NCI-H1436 treated with DMSO at 0.1 percent for 48 hours (cell line): ENCODE results near the gene SNX27.
"Not testable (repeated sequence)": the region's sequence is repeated elsewhere in the genome, so short reads cannot be mapped to it uniquely, and the experiment has no call there.

Experiments
- DNase-seq: peaks from one replicate; lab custom pipeline; 2025; lab: John Stamatoyannopoulos, UW

Gene SNX27

GRCh38 chr1:151641229-151641628, 29.4 kb downstream of the SNX27 start:
- DNase-seq: no peak

DNA sequence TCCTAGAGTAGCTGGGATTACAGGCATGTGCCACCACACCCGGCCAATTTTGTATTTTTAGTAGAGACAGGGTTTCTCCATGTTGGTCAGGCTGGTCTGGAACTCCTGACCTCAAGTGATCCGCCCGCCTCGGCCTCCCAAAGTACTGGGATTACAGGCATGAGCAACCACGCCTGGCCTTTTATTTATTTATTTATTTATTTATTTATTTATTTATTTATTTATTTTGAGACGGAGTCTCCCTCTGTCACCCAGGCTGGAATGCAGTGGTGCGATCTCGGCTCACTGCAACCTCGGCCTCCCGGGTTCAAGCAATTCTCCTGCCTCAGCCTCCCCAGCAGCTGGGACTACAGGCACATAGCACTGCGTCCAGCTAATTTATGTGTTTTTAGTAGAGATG, 31.2 kb downstream of the SNX27 start:
- DNase-seq: not testable (repeated sequence)

GRCh38 chr1:151644001-151644400, 32.2 kb downstream of the SNX27 start:
- DNase-seq: no peak

DNA sequence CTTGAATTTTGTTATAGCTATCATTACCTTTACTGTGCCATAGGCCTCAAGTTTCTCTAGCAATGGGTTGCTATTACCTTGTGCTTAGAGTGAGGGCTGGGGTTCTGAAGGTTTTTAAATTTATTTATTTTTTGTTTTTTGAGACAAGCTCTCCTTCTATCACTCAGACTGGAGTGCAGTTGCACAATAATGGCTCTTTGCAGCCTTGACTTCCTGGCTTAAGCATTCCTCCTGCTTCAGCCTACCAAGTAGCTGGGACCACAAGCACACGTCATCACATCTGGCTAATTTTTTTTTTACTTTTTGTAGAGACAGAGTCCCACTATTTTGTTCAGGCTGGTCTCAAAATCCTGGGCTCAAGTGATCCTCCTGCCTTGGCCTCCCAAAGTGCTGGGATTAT, 41.5 kb downstream of the SNX27 start:
- DNase-seq: no peak

DNA sequence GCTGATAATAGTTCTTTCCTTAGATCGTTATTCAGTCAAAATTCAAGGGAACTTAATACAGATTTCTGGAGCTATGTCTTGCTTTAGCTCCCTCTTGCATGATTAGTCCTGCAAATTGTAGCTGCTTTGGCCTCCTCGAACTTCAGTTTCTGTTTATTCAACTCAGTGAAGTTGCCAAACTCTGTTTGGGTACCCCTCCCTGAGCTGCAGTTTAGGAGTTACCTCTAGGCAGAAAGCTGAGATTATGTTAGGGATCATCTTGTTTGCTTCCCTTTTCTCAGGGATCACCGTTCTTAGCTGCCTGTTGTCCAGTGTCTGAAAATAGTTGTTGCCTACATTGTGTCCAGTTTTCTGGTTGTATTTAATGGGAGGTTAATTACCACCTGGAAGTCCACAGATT, 43.5 kb downstream of the SNX27 start:
- no peak for DNase-seq

GRCh38 chr1:151661751-151662150, 49.9 kb downstream of the SNX27 start:
- no peak for DNase-seq

GRCh38 chr1:151668090-151668489, 56.2 kb downstream of the SNX27 start:
- DNase-seq: no peak

GRCh38 chr1:151670036-151670675, 58.3 kb downstream of the SNX27 start:
- not testable (repeated sequence) for DNase-seq

DNA sequence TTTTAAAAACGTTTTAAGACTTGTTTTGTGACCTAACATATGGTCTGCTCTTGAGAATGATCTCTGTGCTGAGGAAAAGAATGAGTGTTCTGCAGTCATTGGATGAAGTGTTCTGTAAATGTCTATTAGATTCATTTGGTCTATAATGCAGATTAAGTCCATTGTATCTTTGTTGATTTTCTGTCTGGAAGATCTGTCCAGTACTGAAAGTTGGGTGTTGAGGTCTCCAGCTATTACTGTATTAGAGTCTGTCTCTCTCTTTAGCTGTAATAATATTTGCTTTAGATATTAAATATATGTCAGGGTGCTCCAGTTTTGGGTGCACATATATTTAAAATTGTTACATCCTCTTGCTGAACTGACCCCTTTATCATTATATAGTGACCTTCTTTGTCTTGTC, 61.6 kb downstream of the SNX27 start:
- no peak for DNase-seq

GRCh38 chr1:151680391-151680790, 68.5 kb downstream of the SNX27 start:
- DNase-seq: no peak

GRCh38 chr1:151680826-151681225, 69.0 kb downstream of the SNX27 start:
- no peak for DNase-seq

GRCh38 chr1:151681923-151682322, 70.1 kb downstream of the SNX27 start:
- no peak for DNase-seq

DNA sequence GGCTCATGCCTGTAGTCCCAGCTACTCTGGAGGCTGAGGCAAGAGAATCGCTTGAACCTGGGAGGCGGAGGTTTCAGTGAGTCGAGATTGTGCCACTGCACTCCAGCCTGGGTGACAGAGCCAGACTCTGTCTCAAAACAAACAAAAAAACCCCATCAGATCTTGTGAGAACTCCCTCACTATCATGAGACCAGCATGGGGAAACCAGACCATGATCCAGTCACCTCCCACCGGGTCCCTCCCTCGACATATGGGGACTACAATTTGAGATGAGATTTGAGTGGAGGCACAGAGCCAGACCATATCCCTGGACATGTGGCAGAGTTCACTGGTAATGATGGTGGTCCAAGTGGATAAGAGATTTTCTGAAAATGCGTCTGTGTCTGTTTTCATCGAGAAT, 71.1 kb downstream of the SNX27 start:
- DNase-seq: not testable (repeated sequence)

- DNase-seq: no peak
Measured at GRCh38 chr1:151684128-151684527, 72.3 kb downstream of the SNX27 start.

DNA sequence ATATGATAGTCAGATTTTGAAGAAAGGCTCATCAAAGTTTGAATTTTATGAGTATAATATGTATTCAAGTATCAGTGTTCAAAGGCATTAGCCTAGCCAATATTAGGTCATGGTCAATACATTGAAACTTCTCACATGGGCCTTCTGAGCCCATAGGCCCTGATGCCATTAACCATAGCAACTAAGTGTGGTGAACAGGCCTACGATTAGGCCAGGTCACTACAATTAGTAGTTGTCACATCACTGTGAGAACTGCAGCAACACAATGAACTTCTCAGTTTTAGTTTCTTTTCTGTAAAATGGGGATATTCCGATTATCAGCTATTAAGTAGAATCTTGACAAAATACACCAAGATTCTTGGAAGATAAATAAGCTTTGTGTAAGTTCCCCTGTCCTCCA, 74.7 kb downstream of the SNX27 start:
- DNase-seq: no peak

DNA sequence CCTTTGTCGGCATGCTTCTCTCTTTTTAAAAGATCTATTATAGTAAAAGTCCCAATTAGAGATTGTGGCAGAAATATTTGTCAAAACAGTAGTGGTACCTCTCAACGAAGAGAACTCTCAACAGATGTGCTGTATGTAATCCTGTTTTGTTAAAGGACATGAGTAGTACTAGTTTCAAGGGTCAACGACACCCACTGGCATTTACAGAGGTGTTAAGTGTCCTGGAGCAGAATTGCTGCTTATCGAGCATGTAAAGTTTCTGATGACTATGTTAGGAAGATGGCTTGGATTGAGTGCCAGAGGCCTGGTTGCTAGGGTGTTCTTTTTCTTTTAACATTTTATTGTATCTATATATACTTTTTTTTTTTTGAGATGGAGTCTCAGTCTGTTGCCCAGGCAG, 77.6 kb downstream of the SNX27 start:
- DNase-seq: no peak

DNA sequence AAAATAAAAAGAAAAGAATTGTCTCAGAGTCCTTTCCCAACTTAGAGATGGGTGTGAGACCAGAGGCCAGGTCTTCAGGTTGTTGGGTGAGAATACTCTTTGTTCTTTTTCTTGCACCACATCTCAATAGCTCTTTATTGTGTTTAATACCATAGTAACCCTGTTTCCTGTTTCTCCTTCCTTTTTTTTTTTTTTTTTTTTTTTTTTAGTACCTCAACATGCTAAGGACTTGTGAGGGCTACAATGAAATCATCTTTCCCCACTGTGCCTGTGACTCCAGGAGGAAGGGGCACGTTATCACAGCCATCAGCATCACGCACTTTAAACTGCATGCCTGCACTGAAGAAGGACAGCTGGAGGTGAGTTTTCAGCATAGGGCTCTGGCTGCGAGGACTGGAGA, 80.4 kb downstream of the SNX27 start:
- no peak for DNase-seq

- DNase-seq: no peak
Measured at GRCh38 chr1:151693057-151693651, 81.3 kb downstream of the SNX27 start.

DNA sequence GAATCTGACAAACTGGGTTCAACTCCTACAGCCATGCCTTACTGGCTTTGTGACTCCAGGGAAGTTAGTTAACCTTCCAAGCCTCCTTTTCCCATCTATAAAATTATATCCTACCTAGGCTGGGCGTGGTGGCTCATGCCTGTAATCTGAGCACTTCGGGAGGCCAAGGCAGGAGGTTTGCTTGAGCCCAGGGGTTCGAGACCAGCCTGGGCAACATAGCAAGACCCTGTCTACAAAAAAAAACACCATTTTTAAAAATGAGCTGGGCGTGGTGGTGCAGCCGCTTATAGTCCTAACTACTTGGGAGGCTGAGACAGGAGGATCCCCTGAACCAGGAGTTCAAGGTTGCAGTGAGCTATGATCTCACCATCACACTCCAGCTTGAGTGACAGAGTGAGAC, 89.7 kb downstream of the SNX27 start:
- DNase-seq: no peak

DNA sequence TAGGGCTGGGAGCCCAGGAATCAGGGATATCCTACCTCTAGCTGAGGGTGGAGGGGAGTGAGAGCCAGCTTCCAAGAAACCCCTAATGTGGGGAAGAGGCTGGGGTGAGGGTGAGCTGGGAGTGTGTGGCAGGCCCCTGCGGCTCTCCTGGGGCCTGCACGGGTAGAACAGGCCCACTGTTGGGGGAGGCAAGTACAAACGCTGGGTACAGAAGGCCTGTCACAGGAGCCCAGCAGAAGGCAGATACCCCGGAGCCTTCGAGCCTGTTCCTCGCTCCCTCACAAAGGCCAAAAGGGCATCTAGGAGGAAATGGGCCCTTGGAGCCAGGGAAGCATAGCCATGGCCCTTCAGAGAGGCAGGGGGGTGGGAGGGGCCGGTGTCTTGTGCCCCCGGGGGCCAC, 91.1 kb downstream of the SNX27 start:
- DNase-seq: no peak

DNA sequence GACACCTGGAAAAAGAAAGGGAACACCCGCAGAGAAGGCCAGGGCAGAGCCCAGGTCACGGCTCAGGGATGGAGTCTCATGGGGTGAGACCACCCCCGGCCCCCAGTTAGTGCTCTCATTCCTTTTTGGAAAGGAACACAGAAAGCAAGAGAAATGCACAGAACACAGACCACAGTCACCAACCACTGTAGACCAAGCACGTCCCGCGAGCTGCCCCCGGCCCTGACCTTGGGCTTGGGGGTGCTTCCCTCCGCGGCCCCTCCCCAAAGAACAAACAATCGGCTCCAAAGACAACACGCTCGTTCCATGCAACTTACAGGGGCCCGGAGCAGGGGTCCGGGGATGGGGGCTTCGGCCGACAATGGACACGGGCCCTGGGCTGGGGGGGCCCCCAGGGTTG, 92.0 kb downstream of the SNX27 start:
- DNase-seq: no peak

DNA sequence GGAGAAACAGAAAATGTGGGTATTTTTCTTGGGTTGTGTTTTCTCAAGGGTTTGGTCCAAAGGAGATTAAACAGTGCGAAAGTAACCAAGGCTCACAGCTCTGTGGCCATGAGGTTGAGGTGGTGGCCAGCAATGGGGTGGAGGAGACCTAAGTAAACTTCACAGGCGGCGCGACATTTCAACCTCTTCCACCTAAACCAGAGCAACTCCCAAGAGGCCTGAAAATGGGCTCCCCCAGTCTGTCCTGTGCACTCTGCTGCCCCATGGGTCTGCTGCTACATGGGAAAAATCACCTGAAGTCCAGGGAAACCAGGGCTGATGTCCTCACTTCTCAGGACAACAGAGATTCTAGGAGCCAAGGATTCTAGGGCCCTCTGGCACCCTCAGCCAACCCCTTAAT, 92.4 kb downstream of the SNX27 start:
- DNase-seq: no peak

- no peak for DNase-seq
Measured at GRCh38 chr1:151705146-151705545, 93.3 kb downstream of the SNX27 start.

DNA sequence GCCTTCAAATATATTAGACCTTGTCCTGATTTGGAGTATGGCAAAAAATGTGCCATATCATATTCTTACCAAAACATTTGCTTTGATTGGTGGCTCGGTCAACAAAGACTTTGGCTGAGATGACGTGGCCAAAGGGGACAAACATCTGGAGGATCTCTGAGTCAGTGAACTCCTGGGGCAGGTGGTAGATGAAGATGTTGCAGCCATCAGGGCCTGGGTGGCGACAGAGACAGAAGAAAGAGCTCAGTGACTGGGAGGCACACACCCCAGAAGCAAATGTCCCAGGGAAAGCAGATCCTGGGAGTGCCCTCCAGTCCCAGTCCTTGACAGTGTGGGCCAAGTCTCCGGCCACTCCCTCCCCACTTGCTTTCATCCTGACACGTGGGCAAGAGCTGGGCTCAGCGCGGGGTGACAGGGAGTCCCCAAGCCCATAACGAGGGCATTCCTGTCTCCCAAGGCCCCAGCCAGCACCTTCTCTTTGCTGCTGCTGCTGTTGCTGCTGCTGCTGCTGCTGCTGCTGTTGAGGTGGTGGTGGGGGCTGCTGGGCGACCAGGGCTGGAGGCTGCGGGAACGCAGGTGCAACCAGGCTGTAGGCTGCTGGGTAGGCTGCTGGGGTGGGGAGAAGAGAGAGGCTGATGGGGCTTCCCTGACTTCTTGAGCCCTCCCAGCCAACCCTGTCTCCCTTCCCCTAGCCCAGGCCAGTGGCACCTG, 94.1 kb downstream of the SNX27 start:
- DNase-seq: no peak
